ENCODE measurements around the gene SEMA4D. TPM values are rescaled to one million over a fixed set of nuclear protein-coding genes. Genes with fewer than 3 reads are reported as not detected.

The SEMA4D gene
- total RNA-seq, 3 donors from 2014 or later (not counting 1 experiment from before 2014, with no cell fraction given), result 354 to 448 (median 420) TPM

- H3K4me1 ChIP-seq (ENCODE audit: control insufficient read depth, insufficient read depth, low read length), result peaks cover 93% of the 10 kb centered on the region
- Mint-ChIP-seq H3K27ac (no peak overlapping the region), H3K9me3 (no peaks in the 10 kb centered on the region), H3K4me3 (no peak overlapping the region), H3K36me3 (no peaks in the 10 kb centered on the region), H3K27me3 (ENCODE audit: low read depth in 2 of 2) (no peaks in the 10 kb centered on the region), H3K4me1 (peaks cover 81 to 84% of the 10 kb centered on the region in 2 donors)
- intact Hi-C loops (cut with micrococcal nuclease), result loop anchor here (5.0 kb wide), 1 partner anchor 34 kb away; no protein-coding TSS in a partner anchor
- H3K27ac ChIP-seq (ENCODE audit: low read length), result no peak overlapping the region
- no peak overlapping the region for H3K4me3 ChIP-seq (ENCODE audit: low read length)
- no peak for TF ChIP-seq CTCF (IDR thresholded peaks at IDR 0.05)
- WGBS (ENCODE audit: insufficient coverage), result 68% methylated on average over 8 of the region's 8 CpGs
- H3K9me3 ChIP-seq (ENCODE audit: control insufficient read depth, insufficient read depth, low read length), result no peaks in the 10 kb centered on the region
- DNase-seq (peak in 1 of 2 donors; percentile 44), ATAC-seq (no peak)
- no peaks in the 10 kb centered on the region for H3K27me3 ChIP-seq (ENCODE audit: control insufficient read depth, insufficient read depth, low read length)
- peaks cover 11% of the 10 kb centered on the region for H3K36me3 ChIP-seq (ENCODE audit: control insufficient read depth, insufficient read depth, low read length)
Measured at GRCh38 chr9:89461265-89461664, 36.6 kb downstream of the SEMA4D start.

- peak overlapping the region in 1 of 2 donors; percentile 16 for H3K27ac Mint-ChIP-seq
- Histone ChIP-seq H3K27ac (ENCODE audit: low read length) (no peak overlapping the region), H3K4me1 (ENCODE audit: control insufficient read depth, insufficient read depth, low read length) (peaks cover 93% of the 10 kb centered on the region), H3K4me3 (ENCODE audit: low read length) (no peak overlapping the region), H3K27me3 (ENCODE audit: control insufficient read depth, insufficient read depth, low read length) (no peaks in the 10 kb centered on the region), H3K9me3 (ENCODE audit: control insufficient read depth, insufficient read depth, low read length) (no peaks in the 10 kb centered on the region), H3K36me3 (ENCODE audit: control insufficient read depth, insufficient read depth, low read length) (peaks cover 11% of the 10 kb centered on the region)
- H3K36me3 Mint-ChIP-seq, result no peaks in the 10 kb centered on the region
- DNase-seq (no peak), ATAC-seq (no peak)
- H3K27me3 Mint-ChIP-seq (ENCODE audit: low read depth in 2 of 2), result no peaks in the 10 kb centered on the region
- no peaks in the 10 kb centered on the region for H3K9me3 Mint-ChIP-seq
- intact Hi-C loops (cut with micrococcal nuclease), result loop anchor here (5.0 kb wide), 1 partner anchor 33 kb away; no protein-coding TSS in a partner anchor
- no peak for TF ChIP-seq CTCF (IDR thresholded peaks at IDR 0.05)
- H3K4me1 Mint-ChIP-seq, result peaks cover 81 to 84% of the 10 kb centered on the region in 2 donors
- H3K4me3 Mint-ChIP-seq, result peak overlapping the region; percentile 2
- WGBS (ENCODE audit: insufficient coverage), result 83% methylated on average over 10 of the region's 10 CpGs
Measured at GRCh38 chr9:89460551-89460950, 37.4 kb downstream of the SEMA4D start.

- peak overlapping the region; percentile 1 to 51 for H3K27ac Mint-ChIP-seq
- no peaks in the 10 kb centered on the region for H3K27me3 Mint-ChIP-seq (ENCODE audit: low read depth in 2 of 2)
- H3K27me3 ChIP-seq (ENCODE audit: control insufficient read depth, insufficient read depth, low read length), result no peaks in the 10 kb centered on the region
- H3K4me1 ChIP-seq (ENCODE audit: control insufficient read depth, insufficient read depth, low read length), result peaks cover 93% of the 10 kb centered on the region
- no peak overlapping the region for H3K4me3 ChIP-seq (ENCODE audit: low read length)
- no peak for DNase-seq
- intact Hi-C loops (cut with micrococcal nuclease), result no loop called here
- no peaks in the 10 kb centered on the region for H3K9me3 Mint-ChIP-seq
- peaks cover 80 to 81% of the 10 kb centered on the region in 2 donors for H3K4me1 Mint-ChIP-seq
- H3K36me3 Mint-ChIP-seq, result no peaks in the 10 kb centered on the region
- H3K9me3 ChIP-seq (ENCODE audit: control insufficient read depth, insufficient read depth, low read length), result no peaks in the 10 kb centered on the region
- 88% methylated on average over 8 of the region's 8 CpGs for WGBS (ENCODE audit: insufficient coverage)
- no peak for ATAC-seq
- peak overlapping the region; percentile 17 for H3K4me3 Mint-ChIP-seq
- TF ChIP-seq CTCF (IDR thresholded peaks at IDR 0.05), result no peak
- H3K36me3 ChIP-seq (ENCODE audit: control insufficient read depth, insufficient read depth, low read length), result peaks cover 25% of the 10 kb centered on the region
- no peak overlapping the region for H3K27ac ChIP-seq (ENCODE audit: low read length)
Measured at GRCh38 chr9:89458768-89459496, 39.0 kb downstream of the SEMA4D start.
